Fibroblast of lung (primary cell): ENCODE results near the gene GFPT2. TPM values are rescaled to one million over a fixed set of nuclear protein-coding genes. Genes with fewer than 3 reads are reported as not detected.

Source experiments
- DNase-seq, 2 donors: peaks; one replicate each; pipeline versions ENCODE4 v3.0.0 to v3.0.0-alpha.2; 2010; ENCODE audit warnings: low read depth in 2 of 2
- H2AFZ ChIP-seq: 2 replicates; pipeline ENCODE4 v1.5.1; 2012; ENCODE audit warnings: low read length, control low read depth, inconsistent platforms
- H3K27ac ChIP-seq: 2 replicates; pipeline ENCODE4 v1.5.1; 2011; ENCODE audit warnings: low read length, control low read depth; ENCODE audit not compliant: insufficient read depth
- H3K27me3 ChIP-seq: 2 replicates; pipeline ENCODE4 v1.5.1; 2011; ENCODE audit warnings: mild to moderate bottlenecking, low read length; ENCODE audit not compliant: control insufficient read depth, insufficient read depth
- H3K36me3 ChIP-seq: 2 replicates; pipeline ENCODE4 v1.5.1; 2011; ENCODE audit warnings: low read length; ENCODE audit not compliant: control insufficient read depth, insufficient read depth
- H3K4me1 ChIP-seq: 2 replicates; pipeline ENCODE4 v1.5.1; 2011; ENCODE audit warnings: low read length; ENCODE audit not compliant: control insufficient read depth, insufficient read depth; ENCODE audit errors: extremely low read depth
- H3K4me2 ChIP-seq: 2 replicates; pipeline ENCODE4 v1.5.1; 2011; ENCODE audit warnings: low read length, control low read depth; ENCODE audit not compliant: insufficient read depth; ENCODE audit errors: extremely low read depth
- H3K4me3 ChIP-seq, 4 experiments: fragments of 200-600 bp in 1 of 4; sonication (generic) in 1 of 4; replicated peaks in 1 of 4; 2 replicates each; pipeline ENCODE4 v1.5.1; 2011 to 2016; ENCODE audit warnings: low read length in 4 of 4, low read depth in 3 of 4, mild to moderate bottlenecking in 3 of 4, control low read depth in 2 of 4, inconsistent platforms in 1 of 4, mixed read lengths in 1 of 4; ENCODE audit not compliant: insufficient read depth in 1 of 4; ENCODE audit errors: control extremely low read depth in 1 of 4
- H3K79me2 ChIP-seq: 2 replicates; pipeline ENCODE4 v1.5.1; 2012; ENCODE audit warnings: mild to moderate bottlenecking, low read length, inconsistent platforms; ENCODE audit not compliant: control insufficient read depth, insufficient read depth
- H3K9ac ChIP-seq: 2 replicates; pipeline ENCODE4 v1.5.1; 2011; ENCODE audit warnings: mild to moderate bottlenecking, low read length, control low read depth; ENCODE audit not compliant: insufficient read depth
- H3K9me3 ChIP-seq: 2 replicates; pipeline ENCODE4 v1.5.1; 2012; ENCODE audit warnings: low read depth, low read length; ENCODE audit not compliant: control insufficient read depth, insufficient read depth
- H4K20me1 ChIP-seq: 2 replicates; pipeline ENCODE4 v1.5.1; 2011; ENCODE audit warnings: low read length; ENCODE audit not compliant: control insufficient read depth, insufficient read depth; ENCODE audit errors: extremely low read depth
- EZH2 ChIP-seq: IDR thresholded peaks from 2 replicates; pipeline ENCODE4 v1.5.1; 2012; ENCODE audit warnings: low read length, control low read depth, mild to moderate bottlenecking; ENCODE audit errors: missing control alignments
- polyA plus RNA-seq, 2 donors: library from polyadenylated mRNA; depleted of rRNA in 1 of 2; stranded (reverse) in 1 of 2; unstranded in 1 of 2; fragments of >200 nt; gene quantifications; 2 replicates each; pipeline ENCODE4 v1.2.1, GENCODE V29; 2011 to 2012; ENCODE audit warnings: missing spikeins in 1 of 2
- total RNA-seq: library from RNA; depleted of rRNA; stranded (reverse); fragments of >200 nt; gene quantifications from 2 replicates; pipeline ENCODE4 v1.2.1, GENCODE V29; 2014
- TF ChIP-seq, protein P1 (sequence below), 2 donors: IDR thresholded peaks in 1 of 2; conservative IDR thresholded peaks in 1 of 2; 1 replicate in 1 of 2; 2 replicates in 1 of 2; pipeline ENCODE4 v1.5.1; 2011 to 2012; ENCODE audit warnings: low read length in 2 of 2, control low read depth in 1 of 2, inconsistent platforms in 1 of 2, low read depth in 1 of 2, mild to moderate bottlenecking in 1 of 2

Gene GFPT2
- total and polyA plus RNA-seq, 2 donors (not counting 1 experiment from before 2014, with no cell fraction given): 6.1 to 19.3 TPM

DNA sequence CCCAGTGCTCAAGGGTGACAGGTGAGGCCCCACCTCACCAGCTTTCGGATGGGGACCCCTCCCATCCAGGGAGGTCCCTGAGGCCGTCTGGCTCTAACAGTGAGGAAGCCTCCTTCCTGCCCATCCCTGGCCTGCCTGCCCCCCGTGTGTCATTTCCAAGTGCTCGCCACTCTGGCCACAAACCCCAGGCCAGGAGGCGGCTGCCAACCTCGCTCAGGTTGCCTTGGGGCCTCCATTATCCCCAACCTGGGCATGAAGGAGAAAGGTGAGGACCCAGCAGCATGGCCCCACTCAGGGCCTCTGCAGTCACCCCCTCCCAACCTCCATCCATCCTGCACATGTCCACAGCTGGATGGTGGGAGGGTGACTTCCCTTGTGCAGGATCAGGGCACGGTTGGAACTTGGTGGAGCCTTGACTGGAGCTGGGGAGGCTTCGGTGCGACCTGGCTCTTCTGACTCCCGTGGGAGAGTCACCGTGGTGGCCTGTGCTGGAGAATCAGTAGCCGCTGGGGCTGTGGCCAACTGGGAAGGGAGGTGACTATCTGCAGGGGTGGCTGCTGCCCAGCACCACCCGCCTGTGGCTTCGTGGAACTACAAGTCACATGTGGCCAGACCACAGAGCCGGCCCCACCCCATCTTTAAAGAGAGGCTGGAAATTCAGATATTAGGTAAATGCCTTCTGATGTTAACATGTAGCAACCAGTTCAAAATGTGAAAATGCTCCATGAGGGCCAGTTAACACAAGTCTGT is 37.5 kb upstream of the GFPT2 start:
- Histone ChIP-seq H3K9ac (no peak overlapping the region), H3K27ac (no peak overlapping the region), H3K36me3 (no peaks in the 10 kb centered on the region), H3K9me3 (no peaks in the 10 kb centered on the region), H3K27me3 (no peaks in the 10 kb centered on the region), H3K4me2 (no peak overlapping the region), H2AFZ (no peak overlapping the region), H4K20me1 (no peaks in the 10 kb centered on the region), H3K79me2 (no peaks in the 10 kb centered on the region), H3K4me1 (no peaks in the 10 kb centered on the region), H3K4me3 (no peak overlapping the region)
- TF ChIP-seq, protein P1, sequence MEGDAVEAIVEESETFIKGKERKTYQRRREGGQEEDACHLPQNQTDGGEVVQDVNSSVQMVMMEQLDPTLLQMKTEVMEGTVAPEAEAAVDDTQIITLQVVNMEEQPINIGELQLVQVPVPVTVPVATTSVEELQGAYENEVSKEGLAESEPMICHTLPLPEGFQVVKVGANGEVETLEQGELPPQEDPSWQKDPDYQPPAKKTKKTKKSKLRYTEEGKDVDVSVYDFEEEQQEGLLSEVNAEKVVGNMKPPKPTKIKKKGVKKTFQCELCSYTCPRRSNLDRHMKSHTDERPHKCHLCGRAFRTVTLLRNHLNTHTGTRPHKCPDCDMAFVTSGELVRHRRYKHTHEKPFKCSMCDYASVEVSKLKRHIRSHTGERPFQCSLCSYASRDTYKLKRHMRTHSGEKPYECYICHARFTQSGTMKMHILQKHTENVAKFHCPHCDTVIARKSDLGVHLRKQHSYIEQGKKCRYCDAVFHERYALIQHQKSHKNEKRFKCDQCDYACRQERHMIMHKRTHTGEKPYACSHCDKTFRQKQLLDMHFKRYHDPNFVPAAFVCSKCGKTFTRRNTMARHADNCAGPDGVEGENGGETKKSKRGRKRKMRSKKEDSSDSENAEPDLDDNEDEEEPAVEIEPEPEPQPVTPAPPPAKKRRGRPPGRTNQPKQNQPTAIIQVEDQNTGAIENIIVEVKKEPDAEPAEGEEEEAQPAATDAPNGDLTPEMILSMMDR (conservative IDR thresholded peaks at IDR 0.05 in 1 of 2, IDR thresholded peaks at IDR 0.05 in 1 of 2; ENCODE audit: low read depth in 1 of 2, low read length in 2 of 2): no peak
- TF ChIP-seq EZH2: no peak
- DNase-seq: peak in 1 of 2 donors; percentile 10

DNA sequence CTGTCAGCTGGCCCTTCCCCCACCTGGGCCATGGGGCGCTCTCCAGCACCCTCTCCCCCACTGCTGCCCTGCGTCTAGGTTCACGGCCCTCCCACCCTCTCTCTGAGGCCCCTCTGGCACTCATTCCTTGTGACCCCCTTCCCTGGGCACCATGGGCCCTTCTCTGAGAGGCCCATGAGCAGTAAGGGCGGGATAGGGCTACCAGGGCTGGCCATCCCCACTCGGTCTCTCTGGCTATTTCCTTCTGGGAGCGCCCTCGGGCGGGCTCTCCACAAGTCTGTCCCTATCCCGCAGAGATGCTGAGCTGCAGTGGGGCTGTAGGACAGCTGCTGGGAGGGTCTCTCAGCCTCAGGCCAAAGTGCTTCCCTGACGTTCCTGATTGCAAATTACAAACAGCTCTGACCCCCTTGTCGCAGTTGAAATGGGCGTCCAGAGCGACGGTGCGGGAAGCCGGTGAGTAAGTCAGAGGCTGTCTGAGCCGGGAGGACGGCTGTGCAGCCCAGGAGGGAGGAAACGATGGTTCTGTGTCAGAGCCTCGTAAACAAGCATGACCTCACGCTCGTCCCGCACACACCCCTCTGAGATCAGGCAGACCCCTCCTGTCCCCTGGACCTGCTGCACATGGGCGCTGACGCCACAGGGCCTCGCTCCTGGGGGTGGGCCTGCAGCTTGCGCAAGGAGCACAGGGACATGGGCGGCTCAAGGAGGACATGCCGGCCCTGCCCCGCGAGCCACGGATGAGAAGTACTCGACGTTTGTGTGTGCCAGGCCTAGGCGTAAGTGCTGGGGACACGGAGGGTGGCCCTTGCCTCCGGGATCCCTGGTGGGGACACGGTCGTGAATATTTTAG is 36.3 kb upstream of the GFPT2 start:
- Histone ChIP-seq H3K4me3 (no peak overlapping the region), H3K79me2 (no peaks in the 10 kb centered on the region), H3K4me2 (no peak overlapping the region), H3K27me3 (no peaks in the 10 kb centered on the region), H4K20me1 (no peaks in the 10 kb centered on the region), H3K9ac (no peak overlapping the region), H3K9me3 (no peaks in the 10 kb centered on the region), H3K27ac (no peak overlapping the region), H3K4me1 (no peaks in the 10 kb centered on the region), H2AFZ (no peak overlapping the region), H3K36me3 (no peaks in the 10 kb centered on the region)
- no peak for DNase-seq
- TF ChIP-seq EZH2: no peak
- TF ChIP-seq, protein P1 (conservative IDR thresholded peaks at IDR 0.05 in 1 of 2, IDR thresholded peaks at IDR 0.05 in 1 of 2; ENCODE audit: low read depth in 1 of 2, low read length in 2 of 2): no peak

DNA sequence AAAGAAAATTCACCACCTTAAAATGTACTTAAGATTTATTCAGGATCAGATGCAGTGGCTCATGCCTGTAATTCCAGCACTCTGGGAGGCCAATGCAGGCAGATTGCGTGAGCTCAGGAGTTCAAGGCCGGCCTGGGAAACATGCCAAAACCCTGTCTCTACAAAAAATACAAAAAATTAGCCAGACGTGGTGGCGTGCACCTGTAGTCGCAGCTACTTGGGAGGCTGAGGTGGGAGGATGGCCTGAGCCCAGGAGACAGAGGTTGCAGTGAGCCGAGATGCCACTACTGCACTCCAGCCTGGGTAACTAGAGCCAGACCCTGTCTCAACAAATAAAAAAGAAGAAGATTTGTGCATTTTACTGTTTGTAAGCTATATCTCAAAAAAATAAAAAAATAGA is 34.7 kb upstream of the GFPT2 start:
- Histone ChIP-seq H2AFZ (no peak overlapping the region), H3K27me3 (no peaks in the 10 kb centered on the region), H3K4me1 (no peaks in the 10 kb centered on the region), H3K4me2 (no peak overlapping the region), H3K9me3 (no peaks in the 10 kb centered on the region), H4K20me1 (no peaks in the 10 kb centered on the region), H3K9ac (no peak overlapping the region), H3K36me3 (no peaks in the 10 kb centered on the region), H3K79me2 (no peaks in the 10 kb centered on the region), H3K4me3 (no peak overlapping the region), H3K27ac (no peak overlapping the region)
- TF ChIP-seq EZH2: no peak
- TF ChIP-seq, protein P1 (conservative IDR thresholded peaks at IDR 0.05 in 1 of 2, IDR thresholded peaks at IDR 0.05 in 1 of 2; ENCODE audit: low read depth in 1 of 2, low read length in 2 of 2): no peak
- no peak for DNase-seq
